ENCODE measurements around the gene POU4F1. TPM values are rescaled to one million over a fixed set of nuclear protein-coding genes. Genes with fewer than 3 reads are reported as not detected.

POU4F1 gene
- total RNA-seq, 1 donor from 2014 or later, result not detected

DNA sequence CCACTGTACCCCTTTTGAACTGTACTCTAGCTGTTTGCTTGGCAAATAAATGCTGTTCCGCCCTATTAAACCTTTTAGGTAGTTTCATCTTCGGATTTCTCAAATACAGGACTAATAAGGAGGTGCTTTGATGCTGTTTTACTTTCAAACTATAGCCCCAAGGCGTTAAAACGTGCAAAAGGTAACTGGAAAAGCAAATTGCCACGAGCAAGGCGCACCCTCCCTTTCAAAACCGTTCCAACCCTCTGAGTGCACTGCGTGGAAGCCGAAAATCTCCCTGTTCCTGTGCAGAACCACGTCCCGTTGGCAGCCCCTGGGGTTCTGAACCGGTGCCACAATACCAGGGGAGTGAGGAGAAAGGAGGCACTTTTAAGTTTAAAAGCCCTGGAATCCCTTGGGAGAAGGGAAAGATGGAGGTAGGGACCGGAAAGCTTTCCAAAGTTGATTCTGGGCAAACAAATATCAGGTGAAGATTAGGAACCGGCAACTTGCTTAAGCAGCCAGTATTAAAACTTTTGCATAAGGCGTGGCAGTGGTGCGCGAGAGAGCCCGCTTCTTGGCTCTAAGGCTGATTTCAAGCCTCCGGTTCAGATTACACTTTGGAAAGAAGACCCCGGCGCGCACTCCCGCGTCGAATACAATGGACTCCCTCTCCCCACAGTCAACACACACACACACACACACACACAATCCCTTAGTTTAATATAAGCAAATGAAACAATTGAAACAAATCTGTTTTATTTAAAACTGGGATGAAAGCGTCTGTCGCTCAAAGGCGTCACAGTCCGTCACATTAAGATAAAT lies 9.5 kb downstream of the POU4F1 start:
- DNase-seq (ENCODE audit: low spot score), result no peak

DNA sequence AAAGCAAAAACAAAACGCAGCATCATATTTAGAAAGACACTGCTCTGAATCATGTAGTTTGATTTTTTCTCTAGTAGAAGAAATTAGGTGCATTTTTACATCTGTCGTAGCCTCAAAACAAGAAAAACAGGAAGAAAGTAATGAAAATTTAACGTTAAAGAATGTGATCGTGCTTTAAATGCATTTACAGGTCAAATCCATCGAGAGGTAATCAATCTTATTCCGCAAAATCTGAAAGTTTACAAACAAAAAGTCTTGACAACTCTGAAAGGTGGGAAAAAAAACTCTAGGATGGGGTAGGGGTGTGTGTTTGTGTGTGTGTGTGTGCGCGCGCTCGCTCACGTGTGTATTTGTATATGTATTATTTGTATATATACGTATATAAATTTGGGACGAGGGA lies 10.2 kb downstream of the POU4F1 start:
- no peak for DNase-seq (ENCODE audit: low spot score)

DNA sequence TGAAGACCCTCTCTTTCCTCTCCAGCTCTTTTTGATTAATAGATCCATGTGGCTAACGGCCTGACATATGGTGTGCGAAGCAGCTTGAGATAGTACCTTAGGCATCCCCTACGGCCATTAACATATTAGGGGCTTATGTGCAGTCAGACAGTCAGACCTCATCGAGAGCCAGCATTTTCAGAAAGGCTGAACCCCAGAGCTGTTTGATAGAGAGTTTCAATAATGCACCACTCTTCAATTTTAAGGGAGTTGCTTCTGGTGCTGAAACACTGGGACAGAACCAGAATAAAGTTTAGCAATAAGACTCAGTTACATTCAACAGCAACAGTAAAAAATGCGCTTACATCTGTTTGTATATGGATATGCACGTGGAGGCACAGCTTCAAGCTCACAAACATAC lies 10.8 kb downstream of the POU4F1 start:
- DNase-seq (ENCODE audit: low spot score), result no peak

DNA sequence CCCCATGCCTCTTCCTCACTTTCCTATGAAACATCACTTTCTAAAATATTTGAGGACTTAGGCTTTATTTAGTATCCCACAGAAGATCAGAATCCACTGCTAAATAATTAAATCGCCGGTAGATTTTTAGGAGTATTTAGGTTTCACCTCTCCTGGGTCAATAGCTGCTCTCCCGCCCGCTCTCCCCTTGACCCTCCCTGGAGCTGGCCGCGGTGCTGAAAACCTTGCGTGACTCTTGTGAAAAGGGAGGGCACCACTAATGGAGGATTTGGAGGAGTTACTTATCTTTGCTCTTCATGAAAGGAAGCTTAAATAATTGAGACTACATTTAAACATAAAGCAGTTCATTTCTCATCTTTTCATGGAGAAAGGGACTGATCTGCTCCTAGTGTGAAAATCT lies 14.1 kb downstream of the POU4F1 start:
- no peak for DNase-seq (ENCODE audit: low spot score)

DNA sequence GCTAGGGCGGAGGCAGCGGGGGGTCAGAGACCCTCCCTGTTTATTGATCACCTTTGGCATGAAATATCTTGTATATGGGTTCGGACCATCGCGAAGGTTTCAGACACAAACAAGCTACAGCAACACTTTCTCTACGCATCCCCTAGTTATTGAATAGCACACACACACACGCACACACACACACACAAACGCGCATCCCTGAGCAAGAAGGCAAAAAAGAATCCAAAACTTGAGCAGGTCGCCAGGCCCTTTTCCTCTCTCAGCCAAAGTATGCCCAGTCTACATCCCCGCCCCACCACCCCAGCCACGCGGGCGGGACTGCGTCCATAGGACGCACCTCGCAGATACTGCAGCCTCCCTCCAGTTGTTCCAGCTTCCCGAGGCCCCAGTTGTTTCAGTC lies 16.0 kb downstream of the POU4F1 start:
- no peak for DNase-seq (ENCODE audit: low spot score)

DNA sequence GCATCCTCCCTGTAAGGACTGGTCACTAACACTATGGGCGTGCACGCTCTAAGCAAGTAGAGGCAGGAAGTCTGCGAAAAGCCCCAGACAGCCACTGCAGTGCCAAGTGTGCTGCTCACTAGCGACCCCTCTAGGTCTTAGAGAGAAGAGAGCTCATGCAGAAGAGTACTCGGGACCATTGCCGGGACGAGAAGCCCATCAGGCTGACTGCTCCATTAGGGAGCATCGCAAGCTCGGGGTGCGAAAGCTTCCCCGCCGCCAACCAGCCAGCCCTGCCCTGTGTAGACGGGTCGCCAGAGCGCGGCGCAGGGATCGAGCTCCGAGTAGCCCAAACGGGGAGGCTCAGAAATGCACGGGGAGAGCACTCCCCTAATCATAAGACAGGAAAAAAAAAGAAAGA lies 16.6 kb downstream of the POU4F1 start:
- DNase-seq (ENCODE audit: low spot score), result no peak

DNA sequence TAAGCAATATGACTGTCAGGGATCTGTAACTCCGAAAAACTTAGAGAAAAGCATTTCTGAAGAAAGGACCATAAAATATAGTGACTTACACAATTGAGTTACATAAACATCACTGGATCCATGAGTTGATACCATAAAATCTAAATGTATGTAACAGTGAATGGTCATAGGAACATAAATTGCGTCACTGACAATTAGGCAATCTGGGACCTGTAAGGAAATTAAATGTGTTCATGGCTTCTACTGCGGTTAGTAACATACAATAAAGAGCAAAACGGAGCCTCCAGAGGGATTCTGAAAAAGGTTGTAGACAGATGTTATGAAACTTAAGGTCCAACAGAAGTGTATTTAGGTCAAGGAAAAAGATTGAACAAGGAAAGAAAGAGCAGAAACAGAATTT lies 27.1 kb downstream of the POU4F1 start:
- DNase-seq (ENCODE audit: low spot score), result no peak

DNA sequence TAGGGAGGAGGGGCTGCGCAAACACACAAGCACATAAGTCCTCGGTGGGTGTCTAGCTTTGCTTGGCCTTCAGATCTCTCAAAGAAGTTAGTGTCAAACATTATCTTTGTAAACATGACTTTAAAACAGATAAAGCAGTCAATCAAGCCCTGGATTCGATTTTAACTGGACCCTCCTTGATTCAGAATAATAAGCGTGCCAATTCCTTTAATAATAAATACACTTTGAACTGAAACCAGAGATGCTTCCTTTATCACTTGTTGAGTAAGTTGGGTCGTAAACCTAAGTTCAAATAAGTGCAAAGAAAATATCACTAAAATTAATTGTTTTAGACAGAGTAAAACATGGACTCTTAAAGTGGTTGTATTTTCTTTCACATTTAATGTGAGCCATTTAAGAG lies 30.9 kb downstream of the POU4F1 start:
- no peak for DNase-seq (ENCODE audit: low spot score)

DNA sequence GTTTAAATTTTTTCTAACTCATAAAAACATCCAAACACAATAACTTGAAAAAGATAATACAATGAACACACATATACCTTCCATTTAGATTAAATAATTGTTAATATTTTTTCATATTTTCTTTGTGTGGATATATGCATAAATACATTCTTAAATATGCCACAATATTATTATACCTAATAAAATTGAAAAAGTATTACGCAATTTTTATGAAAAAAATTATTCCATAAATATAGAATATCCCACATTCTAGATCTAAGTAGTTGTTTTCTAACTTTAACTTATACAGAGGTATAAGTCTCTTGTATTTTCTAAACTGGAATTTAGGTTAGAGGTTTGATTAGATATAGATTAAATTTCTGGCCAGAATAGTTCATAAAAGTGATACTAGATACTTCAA lies 34.3 kb downstream of the POU4F1 start:
- no peak for DNase-seq (ENCODE audit: low spot score)

DNA sequence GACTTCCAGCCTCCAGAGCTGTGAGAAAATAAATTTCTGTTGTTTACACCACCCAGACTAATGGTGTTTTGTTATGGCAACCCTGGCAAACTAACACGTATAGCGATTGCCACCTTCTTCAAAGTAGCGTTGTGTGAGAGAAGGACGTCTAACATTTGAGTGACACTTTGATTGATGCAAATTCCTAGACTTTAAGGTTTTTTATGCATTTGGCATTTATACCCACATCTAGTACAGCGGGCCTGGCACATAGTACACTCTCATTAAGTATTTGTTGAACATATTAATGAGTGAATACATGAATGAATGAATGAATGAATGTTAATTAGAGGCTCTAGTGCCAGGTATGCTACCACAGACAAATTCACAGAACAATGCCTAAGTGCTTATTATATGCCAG lies 36.7 kb downstream of the POU4F1 start:
- DNase-seq (ENCODE audit: low spot score), result no peak

DNA sequence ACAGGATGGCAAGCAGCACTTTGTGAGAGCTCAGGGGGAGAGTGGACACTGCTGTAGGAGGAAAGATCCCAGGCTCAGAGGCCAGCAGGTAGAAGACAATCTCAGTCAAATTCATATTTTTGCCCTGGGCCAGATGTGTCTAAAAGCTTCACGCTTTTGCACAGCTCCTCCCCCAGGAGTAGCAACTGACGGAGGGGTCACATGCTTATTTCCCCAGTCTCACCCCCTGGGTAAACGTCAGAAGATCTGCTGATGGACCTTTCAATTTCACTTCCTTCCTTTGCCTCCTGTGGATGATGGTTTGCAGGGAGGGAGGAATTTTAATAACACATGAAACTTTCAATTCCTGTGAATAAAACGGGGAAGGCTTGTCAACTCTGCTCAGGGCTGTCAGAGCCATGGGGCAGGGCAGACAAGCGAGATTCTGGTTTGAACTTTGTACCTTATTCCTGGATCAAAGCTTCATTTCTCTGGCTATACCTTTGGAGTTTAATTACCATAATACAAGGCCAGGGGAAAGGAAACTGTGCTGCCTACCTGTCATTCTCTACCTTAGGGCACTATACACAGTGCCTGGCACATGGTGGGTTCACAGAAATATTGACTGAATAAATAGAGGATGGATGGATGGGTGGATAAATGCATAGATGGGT lies 41.0 kb downstream of the POU4F1 start:
- no peak for DNase-seq (ENCODE audit: low spot score)

Other genes with a start within 250 kb of the POU4F1 start
- gene OBI1, start 55.6 kb upstream of the POU4F1 start, total RNA-seq, result 14.9 TPM

Data from ureter (tissue), 1 donor.